Measurements from ENCODE around the gene AUNIP.

GRCh38 chr1:25908161-25908560, 48.9 kb upstream of the AUNIP start:
- TF ChIP-seq CTCF (conservative IDR thresholded peaks at IDR 0.05 in 1 of 2, IDR thresholded peaks at IDR 0.05 in 1 of 2; ENCODE audit: low read depth in 1 of 2, low read length in 2 of 2) = no peak
- no peak for TF ChIP-seq EZH2 (IDR thresholded peaks at IDR 0.05; ENCODE audit: low read length, missing control alignments)
